Ascending aorta (tissue), 2 donors: ENCODE results near the gene ST7. TPM values are rescaled to one million over a fixed set of nuclear protein-coding genes. Genes with fewer than 3 reads are reported as not detected.

Experiments
- DNase-seq, 2 donors: peaks; one replicate each; pipeline ENCODE4 v3.0.0-alpha.2; 2019; ENCODE audit warnings: low spot score in 2 of 2
- H3K27ac ChIP-seq, 2 donors: fragments of 200-600 bp; sonication (generic); one replicate each; pipeline ENCODE4 v1.5.1; 2016 to 2017; ENCODE audit warnings: mild to moderate bottlenecking in 1 of 2
- H3K27me3 ChIP-seq: fragments of 200-600 bp; sonication (generic); one replicate; pipeline ENCODE4 v1.5.1; 2017
- H3K36me3 ChIP-seq, 2 donors: fragments of 200-600 bp; sonication (generic); one replicate each; pipeline ENCODE4 v1.5.1; 2016
- H3K4me1 ChIP-seq, 2 donors: fragments of 200-600 bp; sonication (generic); one replicate each; pipeline ENCODE4 v1.5.1; 2016 to 2017; ENCODE audit warnings: mild to moderate bottlenecking in 1 of 2
- H3K4me3 ChIP-seq, 2 donors: fragments of 200-600 bp; sonication (generic); one replicate each; pipeline ENCODE4 v1.5.1; 2016 to 2017; ENCODE audit warnings: mild to moderate bottlenecking in 1 of 2
- H3K9me3 ChIP-seq, 2 donors: fragments of 200-600 bp; sonication (generic); one replicate each; pipeline ENCODE4 v1.5.1; 2016
- intact Hi-C: fragments of 100-400 bp; cut with DNase I; formaldehyde crosslinking; loops from one replicate; pipeline ENCODE4 v1.15.1; 2023
- total RNA-seq: library from RNA; depleted of rRNA; stranded (reverse); fragments of >200 nt; gene quantifications from one replicate; pipeline ENCODE4 v1.1.0, GENCODE V29; 2016
- TF ChIP-seq, protein P1 (sequence below), 3 experiments: fragments of 200-600 bp in 2 of 3; fragments of 450-650 bp in 1 of 3; sonication (generic) in 2 of 3; IDR thresholded peaks; one replicate each; pipeline ENCODE4 v1.5.1; 2016 to 2019; ENCODE audit warnings: antibody characterized with exemption in 3 of 3, mild to moderate bottlenecking in 1 of 3, moderate library complexity in 1 of 3

Gene ST7
- total RNA-seq, 1 donor from 2014 or later, result 19.2 TPM

DNA sequence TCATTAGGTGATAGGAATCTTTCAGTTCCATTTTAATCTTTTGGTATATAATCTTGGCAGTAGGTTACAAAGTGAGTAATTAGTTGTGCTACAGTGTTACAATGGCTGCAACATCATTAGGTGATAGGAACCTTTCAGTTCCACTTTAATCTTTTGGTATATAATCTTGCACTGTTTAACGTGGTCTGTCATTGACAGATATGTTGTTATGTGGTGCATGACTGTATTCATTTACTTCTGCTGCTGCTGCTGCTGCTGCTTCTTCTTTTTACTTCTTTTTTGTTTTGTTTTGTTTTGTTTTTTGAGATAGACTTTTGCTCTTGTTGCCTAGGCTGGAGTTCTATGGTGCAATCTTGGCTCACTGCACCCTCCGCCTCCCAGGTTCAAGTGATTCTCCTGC, 28.6 kb downstream of the ST7 start:
- TF ChIP-seq, protein P1, sequence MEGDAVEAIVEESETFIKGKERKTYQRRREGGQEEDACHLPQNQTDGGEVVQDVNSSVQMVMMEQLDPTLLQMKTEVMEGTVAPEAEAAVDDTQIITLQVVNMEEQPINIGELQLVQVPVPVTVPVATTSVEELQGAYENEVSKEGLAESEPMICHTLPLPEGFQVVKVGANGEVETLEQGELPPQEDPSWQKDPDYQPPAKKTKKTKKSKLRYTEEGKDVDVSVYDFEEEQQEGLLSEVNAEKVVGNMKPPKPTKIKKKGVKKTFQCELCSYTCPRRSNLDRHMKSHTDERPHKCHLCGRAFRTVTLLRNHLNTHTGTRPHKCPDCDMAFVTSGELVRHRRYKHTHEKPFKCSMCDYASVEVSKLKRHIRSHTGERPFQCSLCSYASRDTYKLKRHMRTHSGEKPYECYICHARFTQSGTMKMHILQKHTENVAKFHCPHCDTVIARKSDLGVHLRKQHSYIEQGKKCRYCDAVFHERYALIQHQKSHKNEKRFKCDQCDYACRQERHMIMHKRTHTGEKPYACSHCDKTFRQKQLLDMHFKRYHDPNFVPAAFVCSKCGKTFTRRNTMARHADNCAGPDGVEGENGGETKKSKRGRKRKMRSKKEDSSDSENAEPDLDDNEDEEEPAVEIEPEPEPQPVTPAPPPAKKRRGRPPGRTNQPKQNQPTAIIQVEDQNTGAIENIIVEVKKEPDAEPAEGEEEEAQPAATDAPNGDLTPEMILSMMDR (IDR thresholded peaks at IDR 0.05), result no peak
- H3K36me3 ChIP-seq, result no peaks in the 10 kb centered on the region
- no peak overlapping the region for H3K4me3 ChIP-seq
- DNase-seq, result no peak
- no peak overlapping the region for H3K27ac ChIP-seq
- no peaks in the 10 kb centered on the region for H3K9me3 ChIP-seq
- H3K4me1 ChIP-seq, result peaks cover 0 to 3% of the 10 kb centered on the region in 2 donors
- H3K27me3 ChIP-seq, result no peaks in the 10 kb centered on the region
- intact Hi-C loops, result no loop called here

DNA sequence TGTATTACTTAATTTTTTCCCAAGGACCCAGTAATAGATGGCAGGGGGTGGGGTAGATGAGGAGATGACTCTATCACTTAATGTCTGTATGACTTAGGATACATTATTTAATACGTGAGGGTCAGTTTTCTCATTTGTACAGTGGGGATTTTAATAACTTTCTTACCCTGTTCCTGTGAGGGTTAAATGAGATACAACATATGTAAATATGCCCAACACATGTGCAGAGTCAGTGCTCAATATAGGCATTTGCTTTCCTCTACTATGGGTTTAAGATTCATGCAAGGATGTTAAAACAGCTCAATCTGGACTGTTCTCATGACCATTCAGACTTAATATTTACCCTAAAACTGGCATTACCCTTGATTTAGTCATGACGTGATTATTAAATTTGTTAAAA, 31.2 kb downstream of the ST7 start:
- no peak for DNase-seq
- Histone ChIP-seq H3K9me3 (no peaks in the 10 kb centered on the region), H3K36me3 (no peaks in the 10 kb centered on the region), H3K27ac (no peak overlapping the region), H3K4me1 (no peaks in the 10 kb centered on the region), H3K4me3 (no peak overlapping the region), H3K27me3 (no peaks in the 10 kb centered on the region)
- intact Hi-C loops, result loop anchor here (2.0 kb wide), 1 partner anchor 54 kb away; no protein-coding TSS in a partner anchor
- TF ChIP-seq, protein P1 (IDR thresholded peaks at IDR 0.05), result no peak

DNA sequence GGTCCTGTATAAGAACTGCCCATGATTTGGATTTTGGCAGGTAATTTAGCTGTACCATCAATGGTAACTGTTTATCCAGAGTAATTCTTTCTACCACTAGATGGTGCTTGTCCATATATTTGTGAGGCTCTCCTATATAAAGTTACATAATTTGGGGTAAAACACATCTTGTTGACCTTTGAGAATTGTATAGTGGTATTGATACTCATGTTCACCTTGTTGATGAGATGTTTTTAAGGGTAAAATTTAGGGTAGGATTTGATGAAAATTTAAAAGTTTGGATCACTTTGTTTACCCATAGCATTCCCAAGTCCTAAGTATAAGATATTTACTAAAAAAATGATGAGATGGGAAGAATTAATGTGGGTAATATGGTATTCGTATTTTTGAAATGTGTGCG, 31.6 kb downstream of the ST7 start:
- H3K4me1 ChIP-seq, result no peaks in the 10 kb centered on the region

DNA sequence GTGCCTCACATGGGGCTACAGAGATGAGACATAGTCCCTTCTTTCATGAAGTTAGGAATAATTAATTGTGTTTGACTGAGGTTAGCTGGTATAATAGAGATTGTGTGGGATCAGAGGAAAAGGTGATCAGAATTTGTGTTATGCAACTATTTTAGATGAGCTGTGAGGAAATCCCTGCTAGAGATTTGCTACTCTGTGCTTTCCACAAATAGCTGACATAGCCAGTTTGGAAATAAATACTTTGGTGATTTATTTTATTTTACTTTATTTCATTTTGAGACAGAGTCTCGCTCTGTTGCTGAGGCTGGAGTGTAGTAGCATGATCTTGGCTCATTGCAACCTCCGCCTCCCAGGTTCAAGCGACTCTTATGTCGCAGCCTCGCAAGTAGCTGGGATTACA, 32.3 kb downstream of the ST7 start:
- Histone ChIP-seq H3K36me3 (no peaks in the 10 kb centered on the region), H3K27ac (no peak overlapping the region)

More for the DNA sequence above, 31.6 kb downstream of the ST7 start:
- Histone ChIP-seq H3K27me3 (no peaks in the 10 kb centered on the region), H3K9me3 (no peaks in the 10 kb centered on the region), H3K4me3 (no peak overlapping the region), H3K27ac (no peak overlapping the region), H3K36me3 (no peaks in the 10 kb centered on the region)
- intact Hi-C loops, result loop anchor here (2.0 to 5.0 kb wide), 2 partner anchors 37 to 54 kb away; no protein-coding TSS in a partner anchor
- TF ChIP-seq, protein P1 (IDR thresholded peaks at IDR 0.05), result peak; percentile 38 to 69 (median 59)
- DNase-seq, result no peak

DNA sequence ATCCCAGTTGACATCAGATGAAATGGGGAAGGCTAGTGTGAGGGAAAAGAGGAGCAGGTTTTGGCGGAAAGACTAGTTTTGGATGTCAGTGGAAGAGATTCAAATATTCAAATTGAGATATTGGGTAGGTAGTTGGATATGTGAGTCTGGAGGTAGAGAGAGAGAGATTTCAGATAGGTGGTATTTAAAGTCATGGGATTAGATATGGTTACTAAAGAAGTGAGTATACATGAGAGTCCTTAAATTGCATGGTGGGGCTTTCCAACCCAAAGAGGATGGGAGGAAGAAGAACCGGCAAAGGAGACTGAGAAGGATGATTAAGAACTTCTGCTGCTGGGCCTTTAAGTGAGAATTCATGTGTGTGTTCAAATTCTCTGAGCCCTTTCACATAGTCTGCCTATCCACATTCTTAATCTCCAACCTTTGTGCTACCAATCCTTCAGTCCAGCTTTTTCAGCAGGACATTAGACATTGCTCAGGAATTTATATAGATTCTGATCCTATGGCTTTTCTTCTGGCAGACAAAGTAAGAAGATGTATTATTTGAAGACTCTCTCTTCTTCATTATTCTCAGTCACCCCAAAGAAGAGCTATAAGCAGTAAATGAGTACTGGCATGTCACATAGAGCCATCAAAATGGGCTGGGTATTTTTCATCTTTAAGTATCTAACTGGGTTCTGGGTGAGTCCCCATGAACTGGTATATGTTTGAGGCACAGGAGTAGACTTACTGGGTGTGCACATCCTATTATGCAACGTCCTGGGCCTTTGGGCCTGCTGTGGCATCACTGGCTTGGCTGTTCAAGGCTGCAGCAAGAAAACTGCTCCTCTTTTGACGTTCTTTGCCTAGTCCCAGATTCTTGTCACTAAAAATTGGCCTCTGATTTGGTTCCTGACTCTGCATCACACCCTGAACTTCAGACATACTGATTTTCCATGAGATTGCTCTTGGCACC, 33.6 kb downstream of the ST7 start:
- no peaks in the 10 kb centered on the region for H3K9me3 ChIP-seq
- intact Hi-C loops, result loop anchor here (1.0 to 5.0 kb wide), 2 partner anchors 35 to 132 kb away; no protein-coding TSS in a partner anchor
- H3K4me3 ChIP-seq, result no peak overlapping the region
- TF ChIP-seq, protein P1 (IDR thresholded peaks at IDR 0.05), result no peak
- no peaks in the 10 kb centered on the region for H3K4me1 ChIP-seq
- H3K27me3 ChIP-seq, result no peaks in the 10 kb centered on the region
- no peaks in the 10 kb centered on the region for H3K36me3 ChIP-seq
- H3K27ac ChIP-seq, result no peak overlapping the region
- DNase-seq, result no peak

More for the DNA sequence above, 32.3 kb downstream of the ST7 start:
- Histone ChIP-seq H3K27me3 (no peaks in the 10 kb centered on the region), H3K9me3 (no peaks in the 10 kb centered on the region), H3K4me1 (no peaks in the 10 kb centered on the region), H3K4me3 (no peak overlapping the region)
- intact Hi-C loops, result loop anchor here (2.0 to 5.0 kb wide), 2 partner anchors 37 to 55 kb away; no protein-coding TSS in a partner anchor
- TF ChIP-seq, protein P1 (IDR thresholded peaks at IDR 0.05), result no peak
- DNase-seq, result no peak
